Neural cell (in vitro differentiated cells): ENCODE measurements around the gene IGLL5. TPM values are rescaled to one million over a fixed set of nuclear protein-coding genes. Genes with fewer than 3 reads are reported as not detected.

Source experiments
- H2AFZ ChIP-seq: fragments of 200-600, 300-800 bp; sonication (generic), shearing (Covaris generic); 2 replicates; pipeline ENCODE4 v1.6.0; 2014; ENCODE audit warnings: low read depth, mild to moderate bottlenecking, antibody characterized with exemption, low read length, moderate library complexity
- H3F3A ChIP-seq: fragments of 200-600 bp; shearing (Covaris generic); 2 replicates; pipeline ENCODE4 v1.6.1; 2016; ENCODE audit warnings: mild to moderate bottlenecking, moderate library complexity, mixed read lengths, antibody characterized with exemption, low read length; ENCODE audit not compliant: insufficient read depth, poor library complexity, severe bottlenecking
- H3K27ac ChIP-seq: fragments of 200-600, 300-800 bp; sonication (generic), shearing (Covaris generic); 2 replicates; pipeline ENCODE4 v1.5.1; 2014; ENCODE audit warnings: mild to moderate bottlenecking, low read length, moderate library complexity
- H3K27me3 ChIP-seq: fragments of 300-800, 200-600 bp; sonication (generic), shearing (Covaris generic); 2 replicates; pipeline ENCODE4 v1.6.0; 2014; ENCODE audit warnings: mild to moderate bottlenecking, low read depth, low read length, moderate library complexity; ENCODE audit not compliant: insufficient read depth
- H3K36me3 ChIP-seq: fragments of 300-800, 200-600 bp; sonication (generic), shearing (Covaris generic); 2 replicates; pipeline ENCODE4 v1.5.1; 2014; ENCODE audit warnings: mild to moderate bottlenecking, antibody characterized with exemption, low read length, moderate library complexity; ENCODE audit not compliant: insufficient read depth
- H3K4me2 ChIP-seq: fragments of 300-800, 200-600 bp; sonication (generic), shearing (Covaris generic); 2 replicates; pipeline ENCODE4 v1.6.0; 2014; ENCODE audit warnings: mild to moderate bottlenecking, low read length
- H3K4me3 ChIP-seq: fragments of 300-800, 200-600 bp; sonication (generic), shearing (Covaris generic); 2 replicates; pipeline ENCODE4 v1.5.1; 2014; ENCODE audit warnings: mild to moderate bottlenecking, low read length, moderate library complexity
- H3K79me2 ChIP-seq: fragments of 200-600 bp; shearing (Covaris generic); replicated peaks from 2 replicates; pipeline ENCODE4 v1.6.0; 2014; ENCODE audit warnings: mild to moderate bottlenecking, low read length, moderate library complexity; ENCODE audit not compliant: insufficient read depth
- H3K9ac ChIP-seq: fragments of 300-800, 200-600 bp; sonication (generic), shearing (Covaris generic); 2 replicates; pipeline ENCODE4 v1.6.1; 2016; ENCODE audit warnings: mild to moderate bottlenecking, low read length, mixed read lengths
- H3K9me2 ChIP-seq: fragments of 200-600 bp; shearing (Covaris generic); 2 replicates; pipeline ENCODE4 v1.6.1; 2016; ENCODE audit warnings: mild to moderate bottlenecking, low read length, mixed read lengths; ENCODE audit not compliant: insufficient read depth
- H3K9me3 ChIP-seq: fragments of 200-600, 300-800 bp; sonication (generic), shearing (Covaris generic); 2 replicates; pipeline ENCODE4 v1.6.1; 2016; ENCODE audit warnings: mild to moderate bottlenecking, mixed run types, low read length, moderate library complexity, mixed read lengths
- H4K20me1 ChIP-seq: fragments of 200-600 bp; shearing (Covaris generic); 2 replicates; pipeline ENCODE4 v1.6.1; 2016; ENCODE audit warnings: mild to moderate bottlenecking, mixed run types; ENCODE audit not compliant: insufficient read depth
- EP300 ChIP-seq: fragments of 450-650 bp; conservative IDR thresholded peaks from 2 replicates; pipeline ENCODE4 v1.6.1; 2014; ENCODE audit warnings: antibody characterized with exemption, mild to moderate bottlenecking, moderate library complexity; ENCODE audit not compliant: poor library complexity, severe bottlenecking
- EZH2 ChIP-seq: fragments of 200-600, 300-800 bp; shearing (Covaris generic), sonication (generic); IDR thresholded peaks from 2 replicates; pipeline ENCODE4 v1.6.1; 2014; ENCODE audit warnings: antibody characterized with exemption, low read length, borderline replicate concordance, mild to moderate bottlenecking; ENCODE audit not compliant: insufficient read depth, poor library complexity, severe bottlenecking
- MXI1 ChIP-seq: fragments of 450-650 bp; conservative IDR thresholded peaks from 2 replicates; pipeline ENCODE4 v1.6.1; 2014; ENCODE audit warnings: antibody characterized with exemption, mild to moderate bottlenecking; ENCODE audit not compliant: poor library complexity, severe bottlenecking
- POLR2AphosphoS5 ChIP-seq: IDR thresholded peaks from 2 replicates; pipeline ENCODE4 v1.6.1; 2012
- RAD21 ChIP-seq: fragments of 450-650 bp; conservative IDR thresholded peaks from 2 replicates; pipeline ENCODE4 v1.6.1; 2014; ENCODE audit warnings: antibody characterized with exemption, mild to moderate bottlenecking, moderate library complexity
- SMC3 ChIP-seq: fragments of 450-650 bp; conservative IDR thresholded peaks from 2 replicates; pipeline ENCODE4 v1.6.1; 2014; ENCODE audit warnings: antibody characterized with exemption, mild to moderate bottlenecking, moderate library complexity; ENCODE audit not compliant: poor library complexity
- TAF1 ChIP-seq: IDR thresholded peaks from 2 replicates; pipeline ENCODE4 v1.6.1; 2012; ENCODE audit warnings: low read depth
- polyA plus RNA-seq: library from polyadenylated mRNA; depleted of rRNA; stranded (reverse); fragments of >200 nt; gene quantifications from 2 replicates; pipeline ENCODE4 v1.2.3, GENCODE V29; 2014
- TF ChIP-seq, protein P1 (sequence below): IDR thresholded peaks from 2 replicates; pipeline ENCODE4 v1.6.1; 2012; ENCODE audit warnings: borderline replicate concordance
- TF ChIP-seq, protein P2 (sequence below): fragments of 450-650 bp; IDR thresholded peaks from 2 replicates; pipeline ENCODE4 v1.5.1; 2014; ENCODE audit warnings: antibody characterized with exemption, mild to moderate bottlenecking, moderate library complexity; ENCODE audit not compliant: poor library complexity, severe bottlenecking

Gene IGLL5
- polyA plus RNA-seq, 1 donor from 2014 or later: 0.19 TPM

DNA sequence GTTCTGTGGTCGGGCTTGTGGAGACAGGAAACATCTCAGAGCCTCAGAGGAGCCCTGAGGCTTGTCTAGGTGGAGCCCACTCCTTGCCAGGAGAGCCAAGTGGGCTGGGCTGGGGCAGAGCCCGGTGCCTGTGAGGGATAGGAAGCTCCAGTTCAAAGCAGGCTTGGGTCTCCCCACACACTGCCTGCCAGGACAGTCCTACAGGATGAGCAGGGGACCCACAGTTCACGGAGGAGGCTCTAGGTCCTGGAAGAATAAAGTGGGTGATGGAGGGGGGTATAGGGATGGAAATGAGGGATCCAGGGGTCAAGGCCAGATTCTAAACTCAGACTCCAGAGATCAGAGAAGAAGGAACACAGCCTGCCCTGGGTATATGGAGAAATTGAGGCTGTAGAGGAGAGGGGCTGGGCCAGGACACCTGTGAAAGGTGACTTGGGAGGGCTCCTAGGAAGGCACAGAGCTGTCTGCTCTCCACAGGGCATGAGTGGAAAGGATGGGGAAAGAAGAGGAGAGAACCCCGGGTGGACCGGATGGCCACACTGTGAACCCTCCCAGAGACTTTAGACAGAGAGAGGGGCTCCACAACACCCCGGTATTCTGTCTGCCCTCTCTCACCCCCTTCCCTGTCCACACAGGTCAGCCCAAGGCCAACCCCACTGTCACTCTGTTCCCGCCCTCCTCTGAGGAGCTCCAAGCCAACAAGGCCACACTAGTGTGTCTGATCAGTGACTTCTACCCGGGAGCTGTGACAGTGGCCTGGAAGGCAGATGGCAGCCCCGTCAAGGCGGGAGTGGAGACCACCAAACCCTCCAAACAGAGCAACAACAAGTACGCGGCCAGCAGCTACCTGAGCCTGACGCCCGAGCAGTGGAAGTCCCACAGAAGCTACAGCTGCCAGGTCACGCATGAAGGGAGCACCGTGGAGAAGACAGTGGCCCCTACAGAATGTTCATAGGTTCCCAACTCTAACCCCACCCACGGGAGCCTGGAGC, 7.4 kb downstream of the IGLL5 start:
- no peak overlapping the region for H3K9ac ChIP-seq
- H3K27ac ChIP-seq: no peak overlapping the region
- H3K36me3 ChIP-seq: no peaks in the 10 kb centered on the region
- H3K4me2 ChIP-seq: no peak overlapping the region
- no peaks in the 10 kb centered on the region for H3F3A ChIP-seq
- H3K27me3 ChIP-seq: no peaks in the 10 kb centered on the region
- H2AFZ ChIP-seq: no peak overlapping the region
- H3K79me2 ChIP-seq: no peaks in the 10 kb centered on the region
- no peak overlapping the region for H3K4me3 ChIP-seq
- H4K20me1 ChIP-seq: no peaks in the 10 kb centered on the region
- no peak for TF ChIP-seq TAF1
- no peak for TF ChIP-seq EP300
- no peak for TF ChIP-seq SMC3
- TF ChIP-seq RAD21: no peak
- TF ChIP-seq MXI1: no peak
- TF ChIP-seq, protein P1, sequence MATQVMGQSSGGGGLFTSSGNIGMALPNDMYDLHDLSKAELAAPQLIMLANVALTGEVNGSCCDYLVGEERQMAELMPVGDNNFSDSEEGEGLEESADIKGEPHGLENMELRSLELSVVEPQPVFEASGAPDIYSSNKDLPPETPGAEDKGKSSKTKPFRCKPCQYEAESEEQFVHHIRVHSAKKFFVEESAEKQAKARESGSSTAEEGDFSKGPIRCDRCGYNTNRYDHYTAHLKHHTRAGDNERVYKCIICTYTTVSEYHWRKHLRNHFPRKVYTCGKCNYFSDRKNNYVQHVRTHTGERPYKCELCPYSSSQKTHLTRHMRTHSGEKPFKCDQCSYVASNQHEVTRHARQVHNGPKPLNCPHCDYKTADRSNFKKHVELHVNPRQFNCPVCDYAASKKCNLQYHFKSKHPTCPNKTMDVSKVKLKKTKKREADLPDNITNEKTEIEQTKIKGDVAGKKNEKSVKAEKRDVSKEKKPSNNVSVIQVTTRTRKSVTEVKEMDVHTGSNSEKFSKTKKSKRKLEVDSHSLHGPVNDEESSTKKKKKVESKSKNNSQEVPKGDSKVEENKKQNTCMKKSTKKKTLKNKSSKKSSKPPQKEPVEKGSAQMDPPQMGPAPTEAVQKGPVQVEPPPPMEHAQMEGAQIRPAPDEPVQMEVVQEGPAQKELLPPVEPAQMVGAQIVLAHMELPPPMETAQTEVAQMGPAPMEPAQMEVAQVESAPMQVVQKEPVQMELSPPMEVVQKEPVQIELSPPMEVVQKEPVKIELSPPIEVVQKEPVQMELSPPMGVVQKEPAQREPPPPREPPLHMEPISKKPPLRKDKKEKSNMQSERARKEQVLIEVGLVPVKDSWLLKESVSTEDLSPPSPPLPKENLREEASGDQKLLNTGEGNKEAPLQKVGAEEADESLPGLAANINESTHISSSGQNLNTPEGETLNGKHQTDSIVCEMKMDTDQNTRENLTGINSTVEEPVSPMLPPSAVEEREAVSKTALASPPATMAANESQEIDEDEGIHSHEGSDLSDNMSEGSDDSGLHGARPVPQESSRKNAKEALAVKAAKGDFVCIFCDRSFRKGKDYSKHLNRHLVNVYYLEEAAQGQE: no peak
- TF ChIP-seq, protein P2, sequence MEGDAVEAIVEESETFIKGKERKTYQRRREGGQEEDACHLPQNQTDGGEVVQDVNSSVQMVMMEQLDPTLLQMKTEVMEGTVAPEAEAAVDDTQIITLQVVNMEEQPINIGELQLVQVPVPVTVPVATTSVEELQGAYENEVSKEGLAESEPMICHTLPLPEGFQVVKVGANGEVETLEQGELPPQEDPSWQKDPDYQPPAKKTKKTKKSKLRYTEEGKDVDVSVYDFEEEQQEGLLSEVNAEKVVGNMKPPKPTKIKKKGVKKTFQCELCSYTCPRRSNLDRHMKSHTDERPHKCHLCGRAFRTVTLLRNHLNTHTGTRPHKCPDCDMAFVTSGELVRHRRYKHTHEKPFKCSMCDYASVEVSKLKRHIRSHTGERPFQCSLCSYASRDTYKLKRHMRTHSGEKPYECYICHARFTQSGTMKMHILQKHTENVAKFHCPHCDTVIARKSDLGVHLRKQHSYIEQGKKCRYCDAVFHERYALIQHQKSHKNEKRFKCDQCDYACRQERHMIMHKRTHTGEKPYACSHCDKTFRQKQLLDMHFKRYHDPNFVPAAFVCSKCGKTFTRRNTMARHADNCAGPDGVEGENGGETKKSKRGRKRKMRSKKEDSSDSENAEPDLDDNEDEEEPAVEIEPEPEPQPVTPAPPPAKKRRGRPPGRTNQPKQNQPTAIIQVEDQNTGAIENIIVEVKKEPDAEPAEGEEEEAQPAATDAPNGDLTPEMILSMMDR: no peak
- TF ChIP-seq POLR2AphosphoS5: no peak
- no peak for TF ChIP-seq EZH2
- no peaks in the 10 kb centered on the region for H3K9me2 ChIP-seq
- no peaks in the 10 kb centered on the region for H3K9me3 ChIP-seq

DNA sequence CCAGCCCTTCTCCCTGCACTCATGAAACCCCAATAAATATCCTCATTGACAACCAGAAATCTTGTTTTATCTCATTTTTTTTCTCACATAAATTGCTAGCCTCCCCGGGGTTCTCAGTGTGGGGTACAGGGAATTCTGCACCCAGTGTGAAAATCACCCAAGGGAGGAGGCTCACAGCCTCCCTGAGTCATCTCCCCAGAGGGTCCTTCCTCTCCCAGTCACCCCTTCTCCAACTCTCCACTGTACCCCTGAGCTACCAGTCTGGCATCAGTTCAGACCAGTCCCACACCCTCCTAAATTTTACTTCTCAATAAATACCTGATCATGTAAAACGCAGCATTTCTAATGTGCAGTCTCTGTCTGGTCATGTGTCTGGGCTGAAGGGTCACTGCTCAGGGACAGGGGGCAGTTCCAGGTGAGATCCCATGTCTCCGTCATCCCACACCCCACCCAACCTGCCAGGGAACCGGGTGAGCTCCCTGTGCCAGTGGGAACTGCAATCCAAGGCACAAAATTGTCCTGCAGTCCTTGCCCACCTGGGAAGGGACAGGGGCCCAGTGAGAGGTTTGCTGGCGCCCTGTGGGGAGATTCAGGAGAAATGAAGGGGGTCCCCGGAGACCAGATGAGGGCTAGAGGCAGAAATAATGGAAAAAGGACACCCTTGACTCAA, 8.3 kb downstream of the IGLL5 start:
- Histone ChIP-seq H3K9me2 (no peaks in the 10 kb centered on the region), H4K20me1 (no peaks in the 10 kb centered on the region), H3K9me3 (no peaks in the 10 kb centered on the region), H3K79me2 (no peaks in the 10 kb centered on the region), H3K9ac (no peak overlapping the region), H3K4me3 (no peak overlapping the region), H3K4me2 (no peak overlapping the region), H3K27ac (no peak overlapping the region), H3F3A (no peaks in the 10 kb centered on the region), H3K27me3 (no peaks in the 10 kb centered on the region), H3K36me3 (no peaks in the 10 kb centered on the region), H2AFZ (no peak overlapping the region)
- no peak for TF ChIP-seq EP300
- TF ChIP-seq, protein P1: no peak
- TF ChIP-seq, protein P2: no peak
- no peak for TF ChIP-seq TAF1
- no peak for TF ChIP-seq POLR2AphosphoS5
- no peak for TF ChIP-seq MXI1
